Measurements from ENCODE around the gene C1RL. TPM values are rescaled to one million over a fixed set of nuclear protein-coding genes. Genes with fewer than 3 reads are reported as not detected.

Gene C1RL
- total RNA-seq, 1 experiment from 2014 or later: 49.8 TPM

- intact Hi-C loops (cut with micrococcal nuclease): loop anchor here (1.0 to 5.0 kb wide), 5 partner anchors 16 to 149 kb away; partner anchors contain the start of genes C12orf57, C1RL, C1S and EMG1
- Mint-ChIP-seq H3K4me3 (ENCODE audit: unreplicated experiment) (peak overlapping the region; percentile 79), H3K36me3 (ENCODE audit: insufficient read depth, unreplicated experiment) (peaks cover 48% of the 10 kb centered on the region), H3K27ac (ENCODE audit: low read depth, unreplicated experiment) (peak overlapping the region; percentile 93), H3K4me1 (ENCODE audit: insufficient read depth, unreplicated experiment) (peaks cover 26% of the 10 kb centered on the region), H3K27me3 (ENCODE audit: insufficient read depth, unreplicated experiment) (no peaks in the 10 kb centered on the region), H3K9me3 (ENCODE audit: unreplicated experiment) (no peaks in the 10 kb centered on the region)
- ChIA-PET POLR2A (interaction anchor here (0.8 to 9.4 kb wide), 12 partner anchors 12 to 148 kb away, joined by 3 to 96 read pairs (median 5); partner anchors contain the start of genes C1RL and C1S), CTCF (interaction anchor here (0.6 to 10.6 kb wide), 21 partner anchors 10 to 147 kb away, joined by 3 to 116 read pairs (median 4); partner anchors contain the start of genes C1RL and C1S)
- no TSS peak for BruUV-seq (replicated peaks)
- no peak for TF ChIP-seq CTCF (IDR thresholded peaks at IDR 0.05; ENCODE audit: unreplicated experiment)
- no peak for DNase-seq (ENCODE audit: unreplicated experiment)
Measured at GRCh38 chr12:7092986-7093460, 16.0 kb downstream of the C1RL start.

GRCh38 chr12:7092229-7092985 lies 16.6 kb downstream of the C1RL start, which contains the start of gene C1R:
C1R (minus strand) TSS chr12:7092445; CDS start chr12:7092388, 57 bp downstream.
- no peaks in the 10 kb centered on the region for H3K27me3 Mint-ChIP-seq (ENCODE audit: insufficient read depth, unreplicated experiment)
- H3K4me1 Mint-ChIP-seq (ENCODE audit: insufficient read depth, unreplicated experiment): peaks cover 26% of the 10 kb centered on the region
- H3K4me3 Mint-ChIP-seq (ENCODE audit: unreplicated experiment): peak within 1 kb of the TSS; percentile 79
- BruUV-seq (replicated peaks): no TSS peak
- TF ChIP-seq CTCF (IDR thresholded peaks at IDR 0.05; ENCODE audit: unreplicated experiment): peak; percentile 75
- intact Hi-C loops (cut with micrococcal nuclease): loop anchor here (1.0 to 5.0 kb wide), 5 partner anchors 17 to 148 kb away; partner anchors contain the start of genes C12orf57, C1RL, C1S and EMG1
- ChIA-PET CTCF (interaction anchor here (0.6 to 10.6 kb wide), 21 partner anchors 10 to 146 kb away, joined by 3 to 116 read pairs (median 4); partner anchors contain the start of genes C1RL and C1S), POLR2A (interaction anchor here (0.6 to 9.4 kb wide), 14 partner anchors 12 to 362 kb away, joined by 3 to 96 read pairs (median 5); partner anchors contain the start of genes C1RL, C1S and LPCAT3)
- peaks cover 43% of the 10 kb centered on the region for H3K36me3 Mint-ChIP-seq (ENCODE audit: insufficient read depth, unreplicated experiment)
- peak; percentile 88 for DNase-seq (ENCODE audit: unreplicated experiment)
- no peaks in the 10 kb centered on the region for H3K9me3 Mint-ChIP-seq (ENCODE audit: unreplicated experiment)
- H3K27ac Mint-ChIP-seq (ENCODE audit: low read depth, unreplicated experiment): peak within 1 kb of the TSS; percentile 93

GRCh38 chr12:7091660-7092228 lies 17.3 kb downstream of the C1RL start:
- BruUV-seq (replicated peaks): no TSS peak
- no peaks in the 10 kb centered on the region for H3K27me3 Mint-ChIP-seq (ENCODE audit: insufficient read depth, unreplicated experiment)
- H3K4me1 Mint-ChIP-seq (ENCODE audit: insufficient read depth, unreplicated experiment): peaks cover 26% of the 10 kb centered on the region
- H3K9me3 Mint-ChIP-seq (ENCODE audit: unreplicated experiment): no peaks in the 10 kb centered on the region
- POLR2A ChIA-PET: interaction anchor here (0.6 to 9.4 kb wide), 16 partner anchors 12 to 363 kb away, joined by 3 to 96 read pairs (median 6); partner anchors contain the start of genes C1RL, C1S and LPCAT3
- H3K27ac Mint-ChIP-seq (ENCODE audit: low read depth, unreplicated experiment): peak overlapping the region; percentile 93
- no peak for DNase-seq (ENCODE audit: unreplicated experiment)
- peak overlapping the region; percentile 79 for H3K4me3 Mint-ChIP-seq (ENCODE audit: unreplicated experiment)
- intact Hi-C loops (cut with micrococcal nuclease): loop anchor here (1.0 to 5.0 kb wide), 5 partner anchors 18 to 147 kb away; partner anchors contain the start of genes C12orf57, C1RL, C1S and EMG1
- CTCF ChIA-PET: interaction anchor here (0.6 to 10.6 kb wide), 15 partner anchors 11 to 147 kb away, joined by 3 to 116 read pairs (median 8); partner anchors contain the start of genes C1RL and C1S
- H3K36me3 Mint-ChIP-seq (ENCODE audit: insufficient read depth, unreplicated experiment): peaks cover 37% of the 10 kb centered on the region
- TF ChIP-seq CTCF (IDR thresholded peaks at IDR 0.05; ENCODE audit: unreplicated experiment): no peak

All from MCF 10A (cell line).